Measurements from ENCODE around the gene UBE3C. TPM values are rescaled to one million over a fixed set of nuclear protein-coding genes. Genes with fewer than 3 reads are reported as not detected.
A peak's percentile ranks its signal among the peaks of the same experiment; 100 is the strongest.
"Not testable (repeated sequence)": the region's sequence is repeated elsewhere in the genome, so short reads cannot be mapped to it uniquely, and the experiment has no call there.

The UBE3C gene
- total and polyA plus RNA-seq, 5 experiments from 2014 or later = 17.5 to 59.4 (median 29.0) TPM

DNA sequence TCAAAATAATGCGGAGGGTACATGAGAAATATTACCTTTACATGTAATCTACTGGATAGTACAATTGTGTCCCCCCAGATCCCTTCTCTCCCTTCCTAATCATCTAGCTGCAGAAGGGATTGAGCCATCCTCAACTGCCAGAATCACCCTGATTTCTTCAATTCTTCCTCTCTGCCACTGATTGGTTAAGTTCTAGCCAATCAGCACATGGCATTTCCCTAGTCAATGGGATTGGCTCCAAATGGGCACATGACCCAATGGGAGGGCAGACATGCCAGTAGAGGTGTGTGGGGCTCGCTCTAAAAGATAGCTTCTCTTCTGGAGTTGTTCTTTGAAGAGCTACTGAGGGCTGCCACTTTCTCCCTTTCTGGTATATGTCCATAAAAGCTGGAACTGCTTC is 20.9 kb upstream of the UBE3C start:
- POLR2A ChIA-PET = no interaction called here
- peaks cover 0 to 8% (median 4%) of the 10 kb centered on the region in 5 donors for H3K27me3 Mint-ChIP-seq
- H3K4me3 Mint-ChIP-seq = no peak overlapping the region
- ATAC-seq = no peak
- peaks cover 0 to 12% (median 4%) of the 10 kb centered on the region in 3 donors for H3K36me3 Mint-ChIP-seq
- H3K9me3 Mint-ChIP-seq = peaks cover 0 to 23% (median 4%) of the 10 kb centered on the region in 9 donors
- H3K27ac Mint-ChIP-seq = no peak overlapping the region
- no peak for DNase-seq
- H3K4me1 Mint-ChIP-seq = no peaks in the 10 kb centered on the region

DNA sequence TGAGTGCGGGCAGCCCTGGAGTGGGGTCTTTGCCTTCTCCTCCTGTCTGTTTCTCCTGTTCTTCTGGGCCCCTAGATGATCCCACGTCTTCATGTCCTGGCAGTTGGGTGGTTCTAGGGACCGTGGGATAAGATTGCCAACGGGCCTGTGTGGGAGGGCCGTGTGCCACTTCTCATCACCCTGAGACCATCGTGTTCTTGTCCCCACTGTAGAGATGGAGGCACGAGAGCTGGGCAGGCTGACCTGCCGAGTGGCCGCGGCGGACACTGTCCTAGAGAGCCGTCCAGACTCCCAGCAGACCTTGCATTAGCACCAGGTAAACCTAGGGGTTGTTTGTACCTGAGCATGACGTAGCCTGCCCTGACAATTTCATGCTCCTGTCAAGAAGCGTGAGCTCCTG is 18.5 kb upstream of the UBE3C start:
- Mint-ChIP-seq H3K27me3 (peaks cover 0 to 4% (median 0%) of the 10 kb centered on the region in 5 donors), H3K4me1 (no peaks in the 10 kb centered on the region), H3K27ac (no peak overlapping the region), H3K36me3 (peaks cover 0 to 5% (median 4%) of the 10 kb centered on the region in 3 donors), H3K4me3 (no peak overlapping the region), H3K9me3 (peaks cover 0 to 14% (median 2%) of the 10 kb centered on the region in 9 donors)
- DNase-seq (no peak), ATAC-seq (no peak)
- POLR2A ChIA-PET = no interaction called here

DNA sequence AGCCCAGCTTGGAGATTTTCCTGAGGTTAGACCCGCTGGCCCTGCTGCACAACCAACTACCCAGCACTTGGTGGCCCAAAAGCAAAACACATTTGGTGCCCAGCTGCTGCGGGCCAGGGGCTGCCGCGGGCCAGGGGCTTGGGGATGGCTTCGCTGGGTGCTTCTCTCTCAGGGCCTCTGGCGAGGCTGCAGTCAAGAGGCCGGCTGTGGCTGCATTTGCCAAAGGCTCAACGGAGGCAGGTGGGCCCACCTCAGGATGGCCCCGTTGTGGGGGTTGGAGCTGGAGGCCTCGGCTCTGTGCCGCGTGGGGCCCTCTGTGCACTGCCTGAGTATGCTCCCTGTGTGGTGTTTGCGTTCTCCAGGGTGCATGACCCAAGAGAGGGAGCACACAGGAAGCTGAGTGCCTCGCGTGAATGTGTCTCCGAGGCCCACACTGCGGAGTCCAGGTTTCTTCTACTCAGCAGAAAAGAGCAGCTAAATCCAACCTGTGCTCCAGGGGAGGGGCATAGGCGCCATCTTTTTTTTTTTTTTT is 17.5 kb upstream of the UBE3C start:
- ATAC-seq (no peak), DNase-seq (no peak)
- H3K36me3 Mint-ChIP-seq = peaks cover 0 to 5% (median 4%) of the 10 kb centered on the region in 3 donors
- H3K27me3 Mint-ChIP-seq = peaks cover 0 to 4% (median 0%) of the 10 kb centered on the region in 5 donors
- POLR2A ChIA-PET = no interaction called here
- no peaks in the 10 kb centered on the region for H3K4me1 Mint-ChIP-seq
- H3K9me3 Mint-ChIP-seq = peaks cover 0 to 14% (median 2%) of the 10 kb centered on the region in 9 donors
- H3K4me3 Mint-ChIP-seq = no peak overlapping the region
- H3K27ac Mint-ChIP-seq = no peak overlapping the region

DNA sequence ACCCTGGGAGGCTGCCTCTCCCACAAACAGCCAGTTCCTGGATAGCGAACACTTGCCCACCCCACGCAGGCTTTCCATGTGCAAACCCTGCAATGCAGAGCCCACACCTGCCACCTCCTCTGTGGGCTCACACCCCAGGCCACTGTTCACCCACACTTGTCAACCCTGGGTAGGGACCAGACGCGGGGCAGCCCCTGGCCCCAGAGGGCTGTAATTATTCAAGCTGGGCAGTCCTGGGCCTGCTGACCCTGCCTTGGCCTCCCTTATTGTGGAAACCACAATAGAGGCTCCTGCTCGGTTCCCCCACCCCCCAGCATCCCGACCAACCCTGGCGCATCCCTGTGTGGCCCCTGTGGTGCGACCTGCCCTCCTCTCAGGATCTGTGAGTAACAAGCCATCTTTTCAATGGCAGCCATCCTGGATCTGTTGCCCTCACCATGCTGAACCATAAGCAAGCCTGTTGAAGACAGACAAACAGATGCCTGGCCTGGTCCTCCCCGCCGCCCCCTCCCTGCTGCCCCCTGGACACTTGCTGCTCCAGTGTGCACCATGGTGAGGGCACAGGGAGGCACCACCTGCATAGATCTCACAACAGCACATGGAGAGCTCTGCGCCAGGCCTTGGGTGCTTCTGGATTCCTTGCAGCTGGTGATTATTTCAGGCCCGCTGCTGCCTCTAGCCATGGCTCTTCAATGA is 15.8 kb upstream of the UBE3C start:
- no peaks in the 10 kb centered on the region for H3K4me1 Mint-ChIP-seq
- DNase-seq = no peak
- H3K27ac Mint-ChIP-seq = no peak overlapping the region
- POLR2A ChIA-PET = no interaction called here
- peaks cover 0 to under 1% (median 0%) of the 10 kb centered on the region in 3 donors for H3K36me3 Mint-ChIP-seq
- H3K27me3 Mint-ChIP-seq = peaks cover 0 to 4% (median 1%) of the 10 kb centered on the region in 5 donors
- no peak for ATAC-seq
- H3K9me3 Mint-ChIP-seq = peaks cover 0 to 5% (median 0%) of the 10 kb centered on the region in 9 donors
- no peak overlapping the region for H3K4me3 Mint-ChIP-seq

DNA sequence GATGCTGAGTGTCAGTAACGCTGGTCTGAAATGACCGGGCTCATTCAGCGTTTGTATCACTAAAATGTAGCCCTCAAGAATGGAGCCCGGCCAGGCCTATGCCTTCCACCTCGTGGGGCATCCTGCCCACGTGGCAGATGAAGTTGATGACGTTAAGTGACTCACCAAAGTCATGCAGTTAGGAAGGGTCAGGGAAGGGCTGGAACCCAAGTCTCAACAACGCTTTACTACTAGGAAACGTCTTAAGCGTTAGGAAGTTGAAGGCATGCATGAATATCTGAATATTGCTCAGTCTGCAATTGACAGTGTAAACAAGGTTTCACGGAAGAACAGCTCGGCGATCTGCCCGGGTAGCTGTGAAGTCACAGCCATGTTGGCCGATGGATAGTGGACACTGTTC is 14.0 kb upstream of the UBE3C start:
- Mint-ChIP-seq H3K27me3 (peaks cover 6 to 17% (median 8%) of the 10 kb centered on the region in 5 donors), H3K4me3 (no peak overlapping the region), H3K4me1 (no peaks in the 10 kb centered on the region), H3K36me3 (no peaks in the 10 kb centered on the region), H3K27ac (no peak overlapping the region), H3K9me3 (no peaks in the 10 kb centered on the region)
- POLR2A ChIA-PET = no interaction called here
- ATAC-seq (no peak), DNase-seq (no peak)

DNA sequence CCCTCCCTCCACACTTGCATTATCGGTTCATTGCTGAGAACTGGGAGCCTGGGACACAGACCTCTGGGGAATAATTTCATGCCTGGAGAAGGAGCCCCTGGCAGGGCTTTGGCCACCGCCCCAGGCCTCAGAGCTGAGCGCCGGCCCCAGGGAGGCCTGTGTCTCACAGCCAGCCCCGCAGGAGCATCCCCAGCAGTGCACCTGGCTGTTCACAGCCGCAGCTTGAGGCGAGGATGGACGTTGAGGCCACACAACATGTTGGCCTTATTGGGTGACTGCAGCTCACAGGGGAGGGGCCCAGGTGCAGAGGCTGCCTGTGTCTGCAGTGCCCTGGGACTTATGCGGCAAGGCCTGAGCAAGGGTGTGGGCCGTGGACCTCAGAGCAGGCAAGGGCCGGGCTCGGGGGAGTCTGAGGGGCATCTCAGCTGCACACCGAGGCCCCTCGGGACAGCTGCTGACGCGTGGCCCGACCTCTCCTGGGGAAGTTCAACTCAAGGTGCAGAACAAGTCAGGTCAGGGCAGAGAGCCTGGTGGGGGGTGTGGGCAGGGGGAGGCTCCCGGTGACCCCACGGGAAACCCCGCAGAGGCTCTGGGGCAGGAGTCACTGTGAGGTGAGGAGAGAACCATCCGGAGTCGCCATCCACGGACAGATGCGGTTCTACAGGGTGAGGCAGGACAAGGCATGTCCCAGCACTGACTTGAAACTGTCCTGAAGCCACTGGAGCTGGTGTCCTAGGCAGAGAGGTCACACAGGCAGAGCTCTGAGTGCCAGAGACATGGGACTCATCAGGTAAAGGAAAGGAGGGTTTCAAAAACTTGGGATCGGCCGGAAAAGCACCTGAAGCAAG is 13.1 kb upstream of the UBE3C start:
- Mint-ChIP-seq H3K27ac (no peak overlapping the region), H3K36me3 (no peaks in the 10 kb centered on the region), H3K4me1 (no peaks in the 10 kb centered on the region), H3K9me3 (no peaks in the 10 kb centered on the region), H3K27me3 (peaks cover 8 to 26% (median 12%) of the 10 kb centered on the region in 5 donors), H3K4me3 (no peak overlapping the region)
- ATAC-seq (no peak), DNase-seq (no peak)
- POLR2A ChIA-PET = no interaction called here

DNA sequence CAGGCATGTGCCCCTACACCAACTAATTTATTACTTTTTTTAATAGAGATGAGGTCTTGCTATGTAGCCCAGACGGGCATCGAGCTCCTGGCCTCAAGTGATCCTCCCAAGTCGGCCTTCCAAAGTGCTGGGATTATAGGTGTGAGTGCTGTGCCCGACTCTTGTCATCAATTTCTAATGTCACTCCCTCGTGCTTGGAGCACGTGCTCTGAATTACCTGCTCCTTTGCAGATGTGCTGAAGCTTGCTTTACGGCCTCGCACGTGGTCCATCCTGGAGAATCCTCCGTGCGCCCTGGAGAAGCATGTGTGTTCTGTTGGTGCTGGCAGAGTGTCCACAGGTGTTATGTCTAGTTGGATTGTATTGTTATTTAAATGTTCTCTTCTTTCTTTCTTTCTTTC is 11.8 kb upstream of the UBE3C start:
- no peak for DNase-seq
- POLR2A ChIA-PET = no interaction called here
- Mint-ChIP-seq H3K4me1 (no peaks in the 10 kb centered on the region), H3K4me3 (no peak overlapping the region), H3K27me3 (peaks cover 10 to 26% (median 17%) of the 10 kb centered on the region in 5 donors), H3K9me3 (no peaks in the 10 kb centered on the region), H3K36me3 (no peaks in the 10 kb centered on the region), H3K27ac (no peak overlapping the region)
- ATAC-seq = no peak

DNA sequence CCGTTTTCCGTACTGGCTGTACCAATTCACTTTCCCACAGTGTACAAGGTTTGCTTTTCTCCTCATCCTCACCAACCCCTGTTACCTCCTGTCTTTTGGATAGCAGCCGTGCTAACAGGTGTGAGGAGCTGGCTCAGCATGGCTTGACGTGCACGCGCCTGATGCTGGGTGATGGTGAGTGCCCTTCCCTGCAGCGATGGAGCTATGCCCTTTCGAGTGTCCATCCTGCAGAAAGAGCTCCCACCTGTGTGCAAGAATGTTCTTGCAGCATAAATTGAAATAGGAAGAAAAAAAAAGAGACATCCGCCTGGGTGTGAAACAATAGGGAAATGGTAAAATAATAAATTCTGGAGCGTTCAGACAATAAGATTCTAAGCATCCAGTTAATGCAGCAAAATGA is 9.5 kb upstream of the UBE3C start:
- Mint-ChIP-seq H3K4me3 (no peak overlapping the region), H3K36me3 (no peaks in the 10 kb centered on the region), H3K27ac (no peak overlapping the region), H3K27me3 (peaks cover 10 to 26% (median 17%) of the 10 kb centered on the region in 5 donors), H3K4me1 (no peaks in the 10 kb centered on the region), H3K9me3 (no peaks in the 10 kb centered on the region)
- POLR2A ChIA-PET = interaction anchor here (0.5 to 0.7 kb wide), 2 partner anchors 78 to 87 kb away, joined by 3 to 4 read pairs; no protein-coding TSS in a partner anchor
- DNase-seq (no peak), ATAC-seq (no peak)

DNA sequence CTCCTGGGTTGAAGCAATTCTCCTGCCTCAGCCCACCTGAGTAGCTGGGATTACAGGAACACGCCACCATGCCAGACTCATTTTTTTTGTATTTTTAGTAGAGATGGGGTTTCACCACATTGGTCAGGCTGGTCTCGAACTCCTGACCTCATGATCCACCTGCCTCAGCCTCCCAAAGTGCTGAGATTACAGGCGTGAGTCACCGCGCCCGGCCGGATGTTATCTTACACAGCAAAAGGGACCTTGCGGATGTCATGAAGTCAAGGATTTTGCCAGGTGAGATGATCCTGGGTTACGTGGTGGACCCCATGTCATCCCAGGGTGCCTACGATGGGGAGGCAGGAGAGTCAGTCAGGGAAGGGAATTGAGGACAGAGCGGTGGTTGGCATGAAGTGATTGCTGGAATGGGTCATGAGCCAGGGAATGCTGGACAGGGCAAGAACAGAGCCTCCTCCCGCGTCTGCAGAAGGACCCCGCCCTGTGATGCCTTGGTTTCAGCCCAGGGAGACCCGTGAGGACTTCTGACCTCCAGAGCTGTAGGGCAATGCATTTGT is 8.7 kb upstream of the UBE3C start:
- Mint-ChIP-seq H3K36me3 (no peaks in the 10 kb centered on the region), H3K4me1 (no peaks in the 10 kb centered on the region), H3K27ac (no peak overlapping the region), H3K9me3 (no peaks in the 10 kb centered on the region), H3K4me3 (no peak overlapping the region), H3K27me3 (peaks cover 10 to 26% (median 17%) of the 10 kb centered on the region in 5 donors)
- ATAC-seq (no peak), DNase-seq (no peak)
- POLR2A ChIA-PET = no interaction called here

DNA sequence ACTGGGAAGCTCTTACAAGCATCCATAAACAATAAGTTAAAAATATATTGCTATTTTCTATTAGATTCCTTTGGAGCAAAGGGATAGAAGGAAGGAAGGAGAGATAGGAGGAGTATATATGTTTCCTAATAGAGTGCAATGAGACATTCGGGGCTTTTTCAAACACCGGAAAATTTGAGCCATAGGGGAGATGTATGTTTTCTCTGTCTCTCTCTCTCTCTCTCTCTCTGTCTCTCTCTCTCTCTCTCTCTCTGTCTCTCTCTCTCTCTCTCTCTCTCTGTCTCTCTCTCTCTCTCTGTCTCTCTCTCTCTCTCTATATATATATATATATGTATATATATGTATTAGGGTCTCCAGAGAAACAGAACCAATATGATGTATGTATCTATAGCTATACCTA is 7.9 kb upstream of the UBE3C start:
- DNase-seq, H3K36me3 Mint-ChIP-seq, H3K4me3 Mint-ChIP-seq, POLR2A ChIA-PET, H3K9me3 Mint-ChIP-seq, H3K4me1 Mint-ChIP-seq, ATAC-seq: not testable (repeated sequence)
- Mint-ChIP-seq H3K27me3 (peaks cover 10 to 26% (median 17%) of the 10 kb centered on the region in 5 donors), H3K27ac (peak overlapping the region in 1 of 10 donors; percentile 50)

DNA sequence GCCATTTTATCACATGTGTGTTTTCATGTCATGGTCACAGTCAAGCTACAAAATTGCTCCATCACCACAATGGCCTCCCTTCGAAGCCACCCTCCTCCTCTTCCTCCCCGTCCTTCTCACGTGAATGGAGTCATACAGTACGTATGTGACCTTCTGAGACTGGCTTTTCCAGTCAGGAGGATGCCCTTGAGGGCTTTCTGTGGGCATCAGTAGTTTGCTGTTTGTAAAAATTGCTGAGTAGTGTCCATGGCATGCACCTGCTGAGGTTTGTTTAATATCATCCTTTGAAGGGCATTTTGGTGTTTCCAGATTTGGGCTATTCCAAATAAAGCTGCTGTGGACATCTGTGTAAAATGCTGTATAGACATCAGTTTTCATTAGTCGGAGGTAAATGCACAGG is 5.9 kb upstream of the UBE3C start:
- Mint-ChIP-seq H3K27me3 (peaks cover 9 to 26% (median 17%) of the 10 kb centered on the region in 5 donors), H3K27ac (no peak overlapping the region), H3K4me3 (no peak overlapping the region), H3K9me3 (no peaks in the 10 kb centered on the region), H3K4me1 (peaks cover 0 to 7% (median 6%) of the 10 kb centered on the region in 4 donors), H3K36me3 (no peaks in the 10 kb centered on the region)
- no peak for ATAC-seq
- POLR2A ChIA-PET = no interaction called here
- DNase-seq = no peak

DNA sequence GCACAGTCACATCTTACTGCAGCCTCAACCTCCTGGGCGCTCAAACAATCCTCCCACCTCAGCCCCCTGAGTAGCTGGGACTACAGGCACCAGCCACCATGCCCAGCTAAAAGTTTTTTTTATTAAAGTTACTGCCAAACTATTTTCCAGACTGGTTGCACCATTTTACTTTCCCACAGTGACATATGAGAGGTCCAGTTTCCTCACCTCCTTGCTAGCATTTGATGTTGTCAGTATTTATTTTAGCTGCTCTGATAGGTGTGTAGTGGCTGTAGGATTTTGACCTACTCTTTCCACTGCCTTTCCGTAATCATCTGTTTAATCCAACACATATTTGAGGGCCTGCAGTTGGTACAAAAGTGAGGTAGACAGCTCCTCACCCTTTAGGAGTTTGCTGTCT is 5.4 kb upstream of the UBE3C start:
- Mint-ChIP-seq H3K4me1 (peaks cover 0 to 12% (median 7%) of the 10 kb centered on the region in 4 donors), H3K27me3 (peaks cover 9 to 24% (median 15%) of the 10 kb centered on the region in 5 donors), H3K27ac (no peak overlapping the region), H3K36me3 (no peaks in the 10 kb centered on the region), H3K4me3 (no peak overlapping the region), H3K9me3 (no peaks in the 10 kb centered on the region)
- POLR2A ChIA-PET = no interaction called here
- DNase-seq (no peak), ATAC-seq (no peak)

DNA sequence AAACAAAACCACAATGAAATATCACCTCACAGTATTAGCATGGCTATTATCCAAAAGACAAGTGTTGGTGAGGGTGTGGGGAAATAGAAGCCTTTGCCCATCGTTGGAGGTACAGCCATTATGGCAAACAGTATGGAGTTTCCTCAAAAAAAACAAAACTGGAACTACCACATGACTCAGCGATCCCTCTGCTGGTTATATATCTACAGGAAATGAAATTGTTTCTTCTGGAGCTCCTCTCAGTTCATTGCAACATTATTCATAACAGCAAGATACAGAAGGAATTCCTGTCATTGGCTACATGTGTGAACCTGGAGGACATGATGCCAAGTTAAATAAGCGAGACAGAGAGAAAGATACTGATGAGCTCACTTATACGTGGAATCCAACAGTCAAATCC is 2.4 kb upstream of the UBE3C start:
- Mint-ChIP-seq H3K27ac (peak overlapping the region in 8 of 10 donors; percentile 7 to 84 (median 41)), H3K36me3 (peaks cover 0 to 9% (median 0%) of the 10 kb centered on the region in 3 donors), H3K4me3 (peak overlapping the region in 6 of 10 donors; percentile 12 to 69 (median 34)), H3K4me1 (peaks cover 9 to 30% (median 26%) of the 10 kb centered on the region in 4 donors), H3K9me3 (no peaks in the 10 kb centered on the region), H3K27me3 (peaks cover 0 to 8% (median 0%) of the 10 kb centered on the region in 5 donors)
- ATAC-seq = no peak
- no peak for DNase-seq
- POLR2A ChIA-PET = no interaction called here
